Activated naive CD4-positive, alpha-beta T cell treated with anti-CD3 and anti-CD28 coated beads, Interleukin-2, amount 10 ng/mL, durations not matched to agents 7 days and 5 days (primary cell): ENCODE data around the gene LMBR1.

Experiments used
- CTCF ChIA-PET: fragments of 350-600 bp; sonication (Branson Sonifier 250); formaldehyde crosslinking; loops from one replicate; lab custom pipeline; 2021; ENCODE audit warnings: antibody characterized with exemption; lab: Charles Lee
- DNase-seq: peaks from one replicate; pipeline ENCODE4 v3.0.0-alpha.2; 2020
- H3K27ac Mint-ChIP-seq: one replicate; pipeline ENCODE4 v1.8.0; 2021; ENCODE audit warnings: mild to moderate bottlenecking, moderate library complexity, mixed read lengths
- H3K27me3 Mint-ChIP-seq: one replicate; pipeline ENCODE4 v1.8.0; 2021; ENCODE audit warnings: mild to moderate bottlenecking, mixed read lengths
- H3K36me3 Mint-ChIP-seq: one replicate; pipeline ENCODE4 v1.8.0; 2021; ENCODE audit warnings: mixed read lengths
- H3K4me1 Mint-ChIP-seq: one replicate; pipeline ENCODE4 v1.8.0; 2021; ENCODE audit warnings: mixed read lengths
- H3K4me3 Mint-ChIP-seq: one replicate; pipeline ENCODE4 v1.8.0; 2021; ENCODE audit warnings: mild to moderate bottlenecking, moderate library complexity, mixed read lengths
- H3K9me3 Mint-ChIP-seq: one replicate; pipeline ENCODE4 v1.8.0; 2021; ENCODE audit warnings: mixed read lengths

LMBR1 gene

GRCh38 chr7:156684251-156684650 lies 208.7 kb downstream of the LMBR1 start:
- H3K36me3 Mint-ChIP-seq = peaks cover 6% of the 10 kb centered on the region
- H3K27me3 Mint-ChIP-seq = no peaks in the 10 kb centered on the region
- no peak for DNase-seq
- no peaks in the 10 kb centered on the region for H3K9me3 Mint-ChIP-seq
- CTCF ChIA-PET = no interaction called here
- no peak overlapping the region for H3K27ac Mint-ChIP-seq
- no peak overlapping the region for H3K4me3 Mint-ChIP-seq
- H3K4me1 Mint-ChIP-seq = no peaks in the 10 kb centered on the region

GRCh38 chr7:156682928-156683327 lies 210.1 kb downstream of the LMBR1 start:
- Mint-ChIP-seq H3K27me3 (no peaks in the 10 kb centered on the region), H3K9me3 (no peaks in the 10 kb centered on the region), H3K36me3 (peaks cover 6% of the 10 kb centered on the region), H3K27ac (no peak overlapping the region), H3K4me1 (no peaks in the 10 kb centered on the region), H3K4me3 (no peak overlapping the region)
- no peak for DNase-seq
- CTCF ChIA-PET = interaction anchor here (0.6 kb wide), 1 partner anchor 11 kb away, joined by 4 read pairs; no protein-coding TSS in a partner anchor

GRCh38 chr7:156680281-156680680 lies 212.7 kb downstream of the LMBR1 start:
- peaks cover 14% of the 10 kb centered on the region for H3K36me3 Mint-ChIP-seq
- no peak overlapping the region for H3K27ac Mint-ChIP-seq
- no peaks in the 10 kb centered on the region for H3K9me3 Mint-ChIP-seq

GRCh38 chr7:156677374-156678054 lies 215.5 kb downstream of the LMBR1 start:
- DNase-seq = no peak
- CTCF ChIA-PET = no interaction called here
- peaks cover 15% of the 10 kb centered on the region for H3K36me3 Mint-ChIP-seq
- H3K27me3 Mint-ChIP-seq = no peaks in the 10 kb centered on the region
- H3K27ac Mint-ChIP-seq = no peak overlapping the region
- H3K4me1 Mint-ChIP-seq = peaks cover 6% of the 10 kb centered on the region
- H3K9me3 Mint-ChIP-seq = no peaks in the 10 kb centered on the region
- no peak overlapping the region for H3K4me3 Mint-ChIP-seq

More at GRCh38 chr7:156680281-156680680, 212.7 kb downstream of the LMBR1 start:
- Mint-ChIP-seq H3K4me3 (no peak overlapping the region), H3K4me1 (peaks cover 6% of the 10 kb centered on the region), H3K27me3 (no peaks in the 10 kb centered on the region)
- CTCF ChIA-PET = no interaction called here
- DNase-seq = no peak

DNA sequence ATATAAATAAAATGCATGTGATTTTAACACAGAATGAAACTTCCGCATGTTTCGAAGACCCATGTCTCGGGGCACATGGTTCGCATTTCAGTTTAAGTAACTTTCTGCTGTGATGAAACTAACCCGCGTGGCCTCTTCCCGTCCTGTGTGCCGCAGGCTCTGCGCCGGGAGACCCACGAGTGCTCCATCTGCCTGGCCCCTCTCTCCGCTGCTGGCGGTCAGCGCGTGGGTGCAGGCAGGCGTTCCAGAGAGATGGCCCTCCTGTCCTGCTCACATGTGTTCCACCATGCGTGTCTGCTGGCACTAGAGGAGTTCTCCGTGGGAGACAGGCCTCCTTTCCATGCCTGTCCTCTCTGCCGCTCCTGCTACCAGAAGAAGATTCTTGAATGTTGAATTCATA lies 216.7 kb downstream of the LMBR1 start:
- Mint-ChIP-seq H3K27me3 (no peaks in the 10 kb centered on the region), H3K4me1 (peaks cover 6% of the 10 kb centered on the region), H3K9me3 (no peaks in the 10 kb centered on the region), H3K4me3 (no peak overlapping the region), H3K27ac (peak overlapping the region; percentile 68), H3K36me3 (peaks cover 15% of the 10 kb centered on the region)
- CTCF ChIA-PET = no interaction called here
- no peak for DNase-seq

DNA sequence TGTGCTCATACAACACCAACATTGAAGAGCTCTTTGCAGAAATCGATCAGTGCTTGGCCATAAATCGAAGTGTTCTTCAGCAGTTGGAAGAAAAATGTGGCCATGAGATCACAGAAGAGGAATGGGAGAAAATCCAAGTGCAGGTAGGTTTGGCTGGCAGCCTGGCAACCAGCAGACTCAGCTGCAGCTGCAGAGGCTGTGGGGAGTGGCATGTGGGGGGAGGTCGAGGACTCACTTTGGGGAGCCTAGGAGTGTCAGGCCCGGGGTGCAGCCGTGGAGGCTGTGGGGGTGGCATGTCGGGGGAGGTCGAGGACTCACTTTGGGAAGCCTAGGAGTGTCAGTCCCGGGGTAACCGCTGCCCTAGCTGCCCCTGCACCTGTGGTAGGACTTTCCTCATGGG lies 217.3 kb downstream of the LMBR1 start:
- Mint-ChIP-seq H3K4me3 (no peak overlapping the region), H3K36me3 (peaks cover 15% of the 10 kb centered on the region), H3K4me1 (peaks cover 6% of the 10 kb centered on the region), H3K27me3 (no peaks in the 10 kb centered on the region), H3K27ac (no peak overlapping the region), H3K9me3 (no peaks in the 10 kb centered on the region)
- DNase-seq = no peak
- CTCF ChIA-PET = no interaction called here

DNA sequence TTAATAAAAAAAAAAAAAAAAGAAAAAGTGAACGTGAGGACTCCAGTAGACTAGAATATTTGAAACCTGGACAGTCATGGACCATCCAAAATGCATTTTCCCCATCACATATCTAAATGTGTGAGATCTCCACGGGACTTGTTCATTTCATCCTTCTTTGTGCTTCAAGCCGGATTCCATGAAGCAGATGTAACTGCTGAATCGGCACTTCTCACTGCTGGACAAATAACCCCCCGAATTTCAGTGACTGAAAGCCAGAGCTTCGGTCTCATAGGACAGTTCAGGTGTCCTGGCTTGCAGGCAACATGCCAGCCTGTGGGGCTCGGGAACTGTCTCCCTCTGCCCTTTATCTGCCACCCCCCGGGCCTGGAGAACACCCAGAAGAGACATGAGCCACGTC lies 219.1 kb downstream of the LMBR1 start:
- Mint-ChIP-seq H3K36me3 (peaks cover 11% of the 10 kb centered on the region), H3K4me1 (peaks cover 6% of the 10 kb centered on the region), H3K4me3 (no peak overlapping the region), H3K27ac (peak overlapping the region; percentile 19), H3K9me3 (no peaks in the 10 kb centered on the region), H3K27me3 (no peaks in the 10 kb centered on the region)
- CTCF ChIA-PET = no interaction called here
- DNase-seq = no peak

DNA sequence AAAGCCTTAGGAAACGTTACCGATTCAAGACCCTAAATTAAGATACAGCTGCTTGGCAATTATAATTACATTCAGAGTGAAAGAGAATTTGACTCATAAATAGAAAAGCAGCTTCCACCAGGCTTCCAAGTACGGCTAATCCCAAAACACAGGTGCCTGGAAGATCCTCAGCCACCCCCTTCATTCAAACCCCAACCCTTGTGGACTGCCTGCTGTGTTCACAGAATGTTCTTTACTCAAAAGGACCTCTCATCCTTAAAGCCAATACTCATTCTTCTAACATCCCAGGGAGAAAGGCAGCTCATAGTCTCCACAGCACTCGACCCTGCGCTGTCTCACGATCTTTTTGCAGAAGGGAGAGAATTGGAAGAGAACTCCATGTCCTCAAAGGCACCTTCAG lies 219.5 kb downstream of the LMBR1 start:
- H3K27me3 Mint-ChIP-seq = no peaks in the 10 kb centered on the region
- no peak overlapping the region for H3K4me3 Mint-ChIP-seq
- DNase-seq = no peak
- peaks cover 6% of the 10 kb centered on the region for H3K4me1 Mint-ChIP-seq
- H3K9me3 Mint-ChIP-seq = no peaks in the 10 kb centered on the region
- CTCF ChIA-PET = no interaction called here
- no peak overlapping the region for H3K27ac Mint-ChIP-seq
- H3K36me3 Mint-ChIP-seq = peaks cover 11% of the 10 kb centered on the region

DNA sequence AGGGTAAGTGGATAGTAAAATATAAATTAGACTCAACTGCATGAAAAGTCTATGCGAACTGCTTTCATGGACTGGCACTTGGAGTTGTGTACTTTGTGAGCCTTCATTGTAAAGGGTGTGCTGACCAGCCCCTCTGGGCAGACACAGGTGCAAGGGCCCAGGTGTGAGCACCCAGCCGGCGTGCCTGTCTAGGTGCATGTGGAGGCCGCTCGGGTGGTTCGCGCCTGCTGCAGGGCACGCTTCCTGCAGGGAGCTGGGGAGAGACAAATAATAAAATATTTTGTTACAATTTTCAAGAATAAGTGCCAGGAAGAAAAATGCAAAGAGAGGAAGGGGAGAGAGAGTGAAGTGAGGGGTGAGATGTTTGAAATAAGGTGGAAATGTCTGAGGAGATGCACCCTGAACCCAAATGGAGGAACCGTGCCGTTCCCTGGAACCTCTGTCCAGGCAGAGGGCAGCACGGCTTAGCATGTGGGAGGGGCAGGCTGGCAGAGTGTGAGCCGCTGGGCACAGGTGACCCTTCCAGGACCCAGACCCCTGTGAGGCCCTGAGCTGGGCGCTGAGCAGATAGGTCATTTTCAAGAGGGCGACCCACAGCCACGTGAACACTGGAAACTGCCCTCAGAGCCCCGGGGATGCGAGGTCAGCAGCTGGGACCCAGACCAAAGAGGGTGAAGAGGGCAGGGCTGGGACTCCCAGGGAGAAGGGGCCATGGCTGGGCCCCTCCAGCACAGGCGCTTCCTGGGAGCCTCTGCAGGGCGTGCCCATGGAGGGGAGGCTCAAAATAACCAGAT lies 223.8 kb downstream of the LMBR1 start:
- CTCF ChIA-PET = interaction anchor here (1.3 kb wide), 1 partner anchor 67 kb away, joined by 3 read pairs; no protein-coding TSS in a partner anchor
- no peak overlapping the region for H3K27ac Mint-ChIP-seq
- H3K4me1 Mint-ChIP-seq = no peaks in the 10 kb centered on the region
- no peaks in the 10 kb centered on the region for H3K36me3 Mint-ChIP-seq
- DNase-seq = no peak
- H3K27me3 Mint-ChIP-seq = no peaks in the 10 kb centered on the region
- H3K9me3 Mint-ChIP-seq = no peaks in the 10 kb centered on the region
- no peak overlapping the region for H3K4me3 Mint-ChIP-seq

DNA sequence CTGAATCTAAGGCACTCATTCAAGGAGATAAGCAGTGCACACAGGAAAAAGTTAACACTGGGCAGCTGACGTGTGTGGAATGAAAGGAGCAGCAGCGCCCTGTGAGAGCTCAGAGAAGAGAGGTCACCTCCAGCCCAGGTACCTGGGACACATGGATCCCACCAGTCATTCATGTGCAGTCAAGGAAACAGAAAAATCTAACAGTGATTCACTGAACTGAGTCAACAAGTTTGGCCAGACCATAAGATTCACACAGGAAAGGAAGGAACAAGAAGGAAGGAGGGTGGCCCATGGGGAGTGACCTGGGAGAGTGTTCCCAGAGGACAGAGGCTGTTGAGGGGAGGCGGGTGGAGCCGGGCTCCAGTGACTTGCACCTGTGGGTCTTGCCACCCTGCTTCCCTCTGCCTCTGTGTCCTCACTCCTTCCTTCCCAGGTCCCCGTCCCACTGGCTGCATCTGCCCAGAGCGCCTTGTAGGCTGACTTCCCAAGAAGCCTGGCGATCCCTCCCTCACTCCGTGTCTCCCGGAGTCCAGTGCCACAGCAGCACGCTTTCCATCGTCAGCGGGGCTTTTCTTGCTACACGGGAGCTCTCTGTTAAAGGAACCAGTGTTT lies 224.7 kb downstream of the LMBR1 start:
- Mint-ChIP-seq H3K9me3 (no peaks in the 10 kb centered on the region), H3K4me1 (no peaks in the 10 kb centered on the region), H3K27ac (no peak overlapping the region), H3K27me3 (no peaks in the 10 kb centered on the region), H3K4me3 (no peak overlapping the region), H3K36me3 (no peaks in the 10 kb centered on the region)
- no peak for DNase-seq
- CTCF ChIA-PET = interaction anchor here (0.8 kb wide), 1 partner anchor 11 kb away, joined by 3 read pairs; no protein-coding TSS in a partner anchor

DNA sequence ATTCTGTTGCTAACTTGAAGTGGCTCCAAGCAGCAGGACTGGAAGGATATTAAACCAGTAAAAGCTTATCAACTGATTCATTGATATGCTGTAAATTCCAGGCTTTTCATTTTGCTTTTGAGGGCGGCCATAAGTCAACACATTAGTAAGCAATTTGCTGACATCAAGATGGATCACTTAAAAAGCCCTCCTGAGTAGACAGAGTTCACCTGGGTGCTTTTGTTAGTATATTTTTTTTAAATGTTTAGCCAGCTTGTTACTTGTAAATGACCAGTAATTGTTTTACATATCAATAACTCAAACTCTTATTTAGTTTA lies 225.9 kb downstream of the LMBR1 start:
- no peaks in the 10 kb centered on the region for H3K4me1 Mint-ChIP-seq
- no peaks in the 10 kb centered on the region for H3K36me3 Mint-ChIP-seq
- no peaks in the 10 kb centered on the region for H3K9me3 Mint-ChIP-seq
- no peak for DNase-seq
- no peaks in the 10 kb centered on the region for H3K27me3 Mint-ChIP-seq
- CTCF ChIA-PET = no interaction called here
- H3K27ac Mint-ChIP-seq = no peak overlapping the region
- H3K4me3 Mint-ChIP-seq = no peak overlapping the region

DNA sequence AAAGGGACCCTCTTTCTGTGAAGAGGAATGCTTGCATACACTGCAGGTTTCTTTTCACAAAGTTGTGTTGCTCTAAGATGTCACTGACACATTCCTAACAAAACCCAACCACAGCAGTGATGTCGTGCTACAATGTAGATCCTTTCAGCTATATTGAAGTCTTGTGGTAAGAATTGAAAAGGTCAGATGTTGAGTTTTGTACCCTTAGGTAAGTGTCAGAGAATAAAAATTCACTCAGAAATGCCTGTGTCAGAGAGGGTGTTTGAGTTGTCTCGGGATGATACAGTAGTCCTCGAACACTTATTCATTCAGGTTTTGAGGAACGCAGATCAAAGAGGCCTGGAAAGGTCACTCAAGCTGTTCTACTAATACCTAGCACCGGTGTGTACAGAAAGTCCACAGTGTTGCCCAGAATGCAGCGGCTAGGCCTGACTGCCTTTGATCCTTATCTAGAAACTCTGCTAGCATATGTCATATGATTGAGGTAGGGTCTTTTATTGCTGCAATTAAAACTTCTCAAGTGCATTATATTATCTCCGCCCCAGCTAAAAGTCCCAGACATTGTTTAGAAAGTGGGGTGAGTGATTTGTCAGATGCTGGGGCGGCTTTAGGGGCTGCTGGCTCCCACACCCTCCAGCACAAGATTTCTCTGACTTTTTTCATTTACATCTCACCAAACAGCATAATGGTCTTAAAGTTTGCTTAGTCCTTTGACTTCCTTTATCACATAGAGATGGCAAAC lies 226.4 kb downstream of the LMBR1 start:
- Mint-ChIP-seq H3K36me3 (no peaks in the 10 kb centered on the region), H3K27ac (no peak overlapping the region), H3K27me3 (no peaks in the 10 kb centered on the region), H3K4me3 (no peak overlapping the region), H3K9me3 (no peaks in the 10 kb centered on the region), H3K4me1 (no peaks in the 10 kb centered on the region)
- no peak for DNase-seq
- CTCF ChIA-PET = no interaction called here

- Mint-ChIP-seq H3K4me1 (no peaks in the 10 kb centered on the region), H3K27ac (no peak overlapping the region), H3K36me3 (no peaks in the 10 kb centered on the region), H3K4me3 (no peak overlapping the region), H3K27me3 (no peaks in the 10 kb centered on the region), H3K9me3 (no peaks in the 10 kb centered on the region)
- DNase-seq = no peak
- CTCF ChIA-PET = no interaction called here
Observed at GRCh38 chr7:156665101-156665500, 227.9 kb downstream of the LMBR1 start.

GRCh38 chr7:156662277-156662676 lies 230.7 kb downstream of the LMBR1 start:
- CTCF ChIA-PET = no interaction called here
- peaks cover 5% of the 10 kb centered on the region for H3K27me3 Mint-ChIP-seq
- DNase-seq = no peak
- H3K4me1 Mint-ChIP-seq = no peaks in the 10 kb centered on the region
- H3K36me3 Mint-ChIP-seq = no peaks in the 10 kb centered on the region
- no peak overlapping the region for H3K4me3 Mint-ChIP-seq
- no peak overlapping the region for H3K27ac Mint-ChIP-seq
- H3K9me3 Mint-ChIP-seq = no peaks in the 10 kb centered on the region
